NCI-H1048 (cell line): Measurements from ENCODE around the gene NMT2.
A peak's percentile ranks its signal among the peaks of the same experiment; 100 is the strongest.

Experiments used
- DNase-seq: peaks from one replicate; lab custom pipeline; 2025; lab: John Stamatoyannopoulos, UW

Gene NMT2

GRCh38 chr10:15092855-15093408 is 75.6 kb downstream of the NMT2 start:
- no peak for DNase-seq

DNA sequence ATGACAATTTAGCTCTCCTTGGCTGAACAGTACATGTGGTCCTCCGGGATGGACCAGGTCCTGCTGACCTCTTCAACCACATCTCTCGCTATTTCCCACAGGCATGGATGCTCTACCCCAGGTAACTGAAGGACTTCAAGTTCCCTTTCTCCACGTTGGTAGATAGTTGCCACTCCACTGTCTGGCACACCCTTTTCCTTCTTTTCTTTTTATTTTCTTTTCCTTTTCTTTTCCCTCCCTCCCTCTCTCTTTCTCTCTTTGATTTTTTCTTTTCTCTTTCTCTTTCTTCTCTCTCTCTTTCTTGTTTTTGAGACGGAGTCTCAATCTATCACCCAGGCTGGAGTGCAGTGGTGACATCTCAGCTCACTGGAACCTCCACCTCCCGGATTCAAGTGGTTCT is 77.1 kb downstream of the NMT2 start:
- no peak for DNase-seq

GRCh38 chr10:15088428-15089261 is 79.8 kb downstream of the NMT2 start, which contains the start of gene ACBD7:
Gene ACBD7, minus strand, starts transcription at chr10:15088776. Its CDS starts 48 bp downstream, at chr10:15088728.
- peak; percentile 75 for DNase-seq

DNA sequence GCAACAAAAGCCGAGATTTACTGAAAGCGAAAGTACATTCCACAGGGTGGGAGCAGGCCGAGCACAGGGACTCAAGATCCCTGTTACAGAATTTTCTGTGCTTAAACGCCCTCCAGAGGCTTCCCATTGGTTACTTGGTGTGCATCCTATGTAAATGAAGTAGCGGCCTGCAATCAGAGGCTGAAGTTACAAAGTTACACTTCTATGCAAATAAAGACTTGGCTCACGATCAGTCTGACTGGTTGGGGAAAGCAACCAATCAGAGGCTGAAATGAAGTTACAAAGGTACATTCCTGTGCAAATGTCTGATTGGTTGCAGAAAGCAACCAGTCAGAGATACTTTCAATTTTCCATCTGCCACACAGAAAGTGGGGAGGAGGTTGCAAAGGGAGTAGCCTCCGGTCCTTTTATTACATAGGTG is 84.0 kb downstream of the NMT2 start:
- DNase-seq = peak; percentile 92

DNA sequence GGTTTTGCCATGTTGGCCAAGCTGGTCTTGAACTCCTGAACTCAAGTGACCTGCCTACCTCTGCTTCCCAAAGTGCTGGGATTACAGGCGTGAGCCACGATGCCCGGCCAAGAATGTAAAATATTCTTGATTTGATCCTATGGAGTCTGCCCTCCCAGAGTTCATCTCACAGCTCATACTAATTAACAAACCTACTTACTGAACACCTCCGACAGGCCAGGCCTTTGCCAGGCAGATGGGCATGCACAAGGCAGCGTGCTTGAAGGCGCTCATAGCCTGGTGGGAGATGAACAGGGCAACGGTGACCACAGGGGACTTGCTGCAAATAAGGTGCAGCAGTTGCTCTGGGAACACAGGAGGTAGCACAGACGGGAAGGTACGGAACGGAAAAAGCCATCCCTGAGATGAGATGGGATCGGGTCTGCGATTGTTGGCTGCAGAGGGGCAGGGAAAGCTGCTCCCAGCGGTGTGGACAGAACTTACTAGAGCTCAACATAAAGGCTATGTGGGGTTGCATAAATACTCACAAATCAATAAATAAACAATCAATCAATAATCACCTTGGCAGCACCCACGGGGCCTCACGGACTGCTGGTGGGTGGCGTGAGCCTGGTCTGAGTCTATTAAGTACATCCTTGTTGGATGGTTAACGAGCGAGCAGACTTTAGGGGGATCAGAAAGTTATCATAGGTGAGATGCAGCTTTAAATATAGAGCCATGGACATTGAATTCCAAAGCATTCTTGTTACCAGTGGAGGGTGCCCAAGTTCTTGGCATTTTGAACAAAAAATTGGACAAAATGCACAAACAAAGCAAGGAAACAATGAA is 84.6 kb downstream of the NMT2 start:
- no peak for DNase-seq

DNA sequence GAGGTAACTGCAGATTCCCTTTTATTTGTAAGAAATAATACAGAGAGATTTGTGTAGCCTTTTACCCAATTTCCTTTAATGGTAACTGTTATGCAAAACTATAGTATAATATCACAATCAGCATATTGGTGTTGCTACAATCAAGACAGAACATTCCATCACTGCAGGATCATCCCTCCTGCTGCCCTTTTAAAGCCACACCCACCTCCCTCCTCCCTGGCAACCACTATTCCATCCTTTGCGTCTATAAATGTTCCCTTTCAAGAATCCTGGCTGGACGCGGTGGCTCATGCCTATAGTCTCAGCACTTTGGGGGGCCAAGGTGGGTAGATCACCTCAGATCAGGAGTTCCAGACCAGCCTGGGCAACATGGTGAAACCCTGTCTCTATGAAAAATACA is 93.1 kb downstream of the NMT2 start:
- no peak for DNase-seq

GRCh38 chr10:15072358-15072757 is 96.1 kb downstream of the NMT2 start:
- no peak for DNase-seq

- no peak for DNase-seq
These were observed 99.3 kb downstream of the NMT2 start for GRCh38 chr10:15069230-15069629.

- DNase-seq = no peak
These were observed 99.7 kb downstream of the NMT2 start for GRCh38 chr10:15068802-15069201.

DNA sequence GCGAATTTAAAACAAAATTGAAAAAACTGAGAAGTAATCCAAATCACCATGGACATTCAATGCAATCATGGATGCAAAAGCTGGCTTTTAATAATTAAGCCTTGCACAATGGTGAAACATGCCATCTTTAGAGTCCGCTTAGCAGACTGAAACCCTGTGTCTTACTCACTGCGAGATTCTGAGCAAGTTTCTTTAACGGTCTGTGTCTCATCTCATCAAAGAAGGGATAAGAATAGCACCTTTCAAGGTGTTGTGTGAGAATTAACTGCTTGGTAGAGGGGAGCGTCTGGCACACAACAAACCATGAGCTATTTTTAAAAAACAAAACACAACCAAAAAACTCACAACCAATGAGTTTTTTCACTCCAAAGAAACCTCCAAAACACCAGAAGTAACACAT is 101.3 kb downstream of the NMT2 start:
- no peak for DNase-seq

DNA sequence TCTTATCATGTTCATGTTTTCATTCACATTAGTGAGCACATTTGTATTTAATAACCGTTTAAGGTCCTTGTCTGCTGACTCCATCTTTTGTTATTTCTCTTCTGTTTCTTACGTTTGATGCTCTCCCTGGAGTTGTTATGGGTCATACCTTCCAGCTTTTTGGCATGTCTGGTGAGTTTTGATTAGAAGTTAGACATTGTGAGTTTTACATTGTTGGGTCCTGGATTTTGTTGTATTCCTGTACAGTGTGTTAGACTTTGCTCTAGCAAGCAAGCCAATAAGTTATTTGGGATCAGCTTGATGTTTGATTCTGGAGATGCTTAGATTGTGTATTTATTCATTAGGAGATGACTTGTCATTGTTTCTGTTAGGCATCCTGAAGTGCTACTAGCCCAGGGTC is 107.9 kb downstream of the NMT2 start:
- no peak for DNase-seq

GRCh38 chr10:15059914-15060313 is 108.6 kb downstream of the NMT2 start:
- DNase-seq = no peak

DNA sequence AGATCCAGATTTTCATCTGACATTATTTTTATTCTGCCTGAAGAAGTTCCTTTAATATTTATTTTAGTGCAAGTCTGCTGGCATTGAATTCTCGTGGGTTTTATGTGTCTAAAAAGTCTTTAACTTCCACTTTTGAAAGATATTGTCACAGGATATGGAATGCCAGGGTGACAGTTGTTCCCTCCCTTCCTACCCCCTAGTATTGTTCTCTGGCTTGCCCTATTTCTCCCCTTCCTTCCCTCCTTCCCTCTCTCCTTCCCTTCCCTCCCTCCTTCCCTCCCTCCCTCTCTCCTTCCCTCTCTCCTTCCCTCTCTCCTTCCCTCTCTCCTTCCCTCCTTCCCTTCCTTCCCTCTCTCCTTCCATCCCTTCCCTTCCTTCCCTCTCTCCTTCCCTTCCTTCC is 109.8 kb downstream of the NMT2 start:
- DNase-seq = no peak
